ENCODE measurements around the gene ADGRE2. TPM values are rescaled to one million over a fixed set of nuclear protein-coding genes. Genes with fewer than 3 reads are reported as not detected.

The ADGRE2 gene
- total RNA-seq, 6 experiments from 2014 or later = 0.05 to 0.14 (median 0.07) TPM; not detected in 3

DNA sequence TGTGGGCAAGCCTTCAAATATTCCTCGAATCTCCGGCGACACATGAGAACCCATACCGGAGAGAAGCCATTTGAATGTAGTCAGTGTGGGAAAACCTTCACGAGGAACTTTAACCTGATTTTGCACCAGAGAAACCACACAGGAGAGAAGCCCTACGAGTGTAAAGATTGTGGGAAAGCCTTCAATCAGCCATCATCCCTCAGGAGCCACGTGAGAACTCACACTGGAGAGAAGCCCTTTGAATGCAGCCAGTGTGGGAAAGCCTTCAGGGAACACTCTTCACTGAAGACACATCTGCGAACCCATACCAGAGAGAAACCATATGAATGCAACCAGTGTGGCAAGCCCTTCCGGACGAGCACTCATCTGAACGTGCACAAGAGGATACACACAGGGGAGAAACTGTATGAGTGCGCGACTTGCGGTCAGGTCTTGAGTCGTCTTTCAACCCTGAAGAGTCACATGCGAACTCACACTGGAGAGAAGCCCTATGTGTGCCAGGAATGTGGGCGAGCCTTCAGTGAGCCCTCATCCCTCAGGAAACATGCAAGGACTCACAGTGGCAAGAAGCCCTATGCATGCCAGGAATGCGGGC lies 59.7 kb downstream of the ADGRE2 start:
- Mint-ChIP-seq H3K9me3 (peaks cover 96% of the 10 kb centered on the region), H3K36me3 (ENCODE audit: low read depth) (peaks cover 91% of the 10 kb centered on the region), H3K27ac (no peak overlapping the region)

DNA sequence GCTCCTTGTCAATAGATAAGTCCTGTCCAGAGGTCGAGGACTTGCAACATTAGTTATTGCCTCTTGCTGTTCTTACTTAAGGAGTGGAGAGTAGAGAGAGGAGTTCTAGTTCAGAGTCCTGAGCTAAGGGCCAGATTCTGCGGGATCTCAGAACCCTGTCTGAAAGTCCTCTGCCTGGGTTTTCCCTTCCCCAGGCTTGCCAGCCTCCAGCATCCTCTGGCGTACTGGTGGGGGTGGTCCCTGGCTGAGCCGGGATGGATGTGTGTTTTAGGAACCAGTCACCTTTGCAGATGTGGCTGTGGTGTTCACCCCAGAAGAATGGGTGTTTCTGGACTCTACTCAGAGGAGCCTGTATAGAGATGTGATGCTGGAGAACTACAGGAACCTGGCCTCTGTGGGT lies 62.5 kb downstream of the ADGRE2 start:
- peaks cover 91% of the 10 kb centered on the region for H3K9me3 Mint-ChIP-seq
- no peaks in the 10 kb centered on the region for H3K4me1 Mint-ChIP-seq (ENCODE audit: low read depth)
- TF ChIP-seq, protein P1, sequence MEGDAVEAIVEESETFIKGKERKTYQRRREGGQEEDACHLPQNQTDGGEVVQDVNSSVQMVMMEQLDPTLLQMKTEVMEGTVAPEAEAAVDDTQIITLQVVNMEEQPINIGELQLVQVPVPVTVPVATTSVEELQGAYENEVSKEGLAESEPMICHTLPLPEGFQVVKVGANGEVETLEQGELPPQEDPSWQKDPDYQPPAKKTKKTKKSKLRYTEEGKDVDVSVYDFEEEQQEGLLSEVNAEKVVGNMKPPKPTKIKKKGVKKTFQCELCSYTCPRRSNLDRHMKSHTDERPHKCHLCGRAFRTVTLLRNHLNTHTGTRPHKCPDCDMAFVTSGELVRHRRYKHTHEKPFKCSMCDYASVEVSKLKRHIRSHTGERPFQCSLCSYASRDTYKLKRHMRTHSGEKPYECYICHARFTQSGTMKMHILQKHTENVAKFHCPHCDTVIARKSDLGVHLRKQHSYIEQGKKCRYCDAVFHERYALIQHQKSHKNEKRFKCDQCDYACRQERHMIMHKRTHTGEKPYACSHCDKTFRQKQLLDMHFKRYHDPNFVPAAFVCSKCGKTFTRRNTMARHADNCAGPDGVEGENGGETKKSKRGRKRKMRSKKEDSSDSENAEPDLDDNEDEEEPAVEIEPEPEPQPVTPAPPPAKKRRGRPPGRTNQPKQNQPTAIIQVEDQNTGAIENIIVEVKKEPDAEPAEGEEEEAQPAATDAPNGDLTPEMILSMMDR (IDR thresholded peaks at IDR 0.05) = no peak
- H3K27ac Mint-ChIP-seq = no peak overlapping the region
- no peak overlapping the region for H3K4me3 Mint-ChIP-seq
- peaks cover 98% of the 10 kb centered on the region for H3K36me3 Mint-ChIP-seq (ENCODE audit: low read depth)
- no peak for DNase-seq
- no peaks in the 10 kb centered on the region; the same call in 1 of the 2 replicates for H3K27me3 Mint-ChIP-seq (ENCODE audit: insufficient read depth)

More for the DNA sequence above, 59.7 kb downstream of the ADGRE2 start:
- Mint-ChIP-seq H3K4me1 (ENCODE audit: low read depth) (no peaks in the 10 kb centered on the region), H3K4me3 (no peak overlapping the region), H3K27me3 (ENCODE audit: insufficient read depth) (no peaks in the 10 kb centered on the region)
- TF ChIP-seq, protein P1 (IDR thresholded peaks at IDR 0.05) = no peak
- DNase-seq = peak; percentile 0

DNA sequence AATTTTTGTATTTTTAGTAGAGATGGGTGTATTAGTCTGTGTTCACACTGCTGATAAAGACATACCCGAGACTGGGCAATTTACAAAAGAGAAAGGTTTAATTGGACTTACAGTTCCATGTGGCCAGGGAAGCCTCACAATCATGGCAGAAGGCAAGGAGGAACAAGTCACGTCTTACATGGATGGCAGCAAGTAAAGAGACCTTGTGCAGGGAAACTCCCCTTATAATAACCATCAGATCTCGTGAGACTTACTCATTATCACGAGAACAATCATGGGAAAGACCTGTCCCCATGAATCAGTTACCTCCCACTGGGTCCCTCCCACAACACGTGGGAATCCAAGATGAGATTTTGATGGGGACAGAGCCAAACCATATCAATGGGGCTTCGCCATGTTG lies 73.9 kb downstream of the ADGRE2 start:
- DNase-seq = no peak
- H3K4me3 Mint-ChIP-seq = no peak overlapping the region
- peaks cover 78% of the 10 kb centered on the region for H3K36me3 Mint-ChIP-seq (ENCODE audit: low read depth)
- no peak overlapping the region for H3K27ac Mint-ChIP-seq
- TF ChIP-seq, protein P1 (IDR thresholded peaks at IDR 0.05) = no peak
- no peaks in the 10 kb centered on the region for H3K4me1 Mint-ChIP-seq (ENCODE audit: low read depth)
- H3K27me3 Mint-ChIP-seq (ENCODE audit: insufficient read depth) = no peaks in the 10 kb centered on the region
- H3K9me3 Mint-ChIP-seq = peaks cover 12% of the 10 kb centered on the region

DNA sequence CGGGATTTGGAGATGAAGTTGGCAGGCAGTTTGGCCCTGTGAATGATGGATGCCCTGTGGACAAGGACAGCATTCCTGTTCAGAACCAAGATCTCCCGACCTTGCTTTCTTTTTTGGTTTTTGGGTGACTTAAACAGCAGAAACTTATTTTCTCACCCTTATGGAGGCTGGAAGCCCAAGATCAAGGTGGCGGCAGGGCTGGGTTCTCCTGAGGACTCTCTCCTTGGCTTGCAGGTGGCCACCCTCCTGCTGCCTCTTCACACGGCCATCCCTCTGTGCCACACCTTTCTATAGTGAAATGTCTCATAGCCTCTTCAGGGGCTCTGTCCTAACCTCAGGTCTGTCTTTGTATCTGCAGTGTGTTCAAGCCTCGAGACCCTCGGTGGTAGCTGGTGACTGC lies 74.5 kb downstream of the ADGRE2 start:
- H3K9me3 Mint-ChIP-seq = peaks cover 11% of the 10 kb centered on the region
- H3K27ac Mint-ChIP-seq = no peak overlapping the region
- TF ChIP-seq, protein P1 (IDR thresholded peaks at IDR 0.05) = no peak
- peaks cover 76% of the 10 kb centered on the region for H3K36me3 Mint-ChIP-seq (ENCODE audit: low read depth)
- no peak overlapping the region for H3K4me3 Mint-ChIP-seq
- DNase-seq = no peak
- H3K27me3 Mint-ChIP-seq (ENCODE audit: insufficient read depth) = no peaks in the 10 kb centered on the region
- no peaks in the 10 kb centered on the region for H3K4me1 Mint-ChIP-seq (ENCODE audit: low read depth)

DNA sequence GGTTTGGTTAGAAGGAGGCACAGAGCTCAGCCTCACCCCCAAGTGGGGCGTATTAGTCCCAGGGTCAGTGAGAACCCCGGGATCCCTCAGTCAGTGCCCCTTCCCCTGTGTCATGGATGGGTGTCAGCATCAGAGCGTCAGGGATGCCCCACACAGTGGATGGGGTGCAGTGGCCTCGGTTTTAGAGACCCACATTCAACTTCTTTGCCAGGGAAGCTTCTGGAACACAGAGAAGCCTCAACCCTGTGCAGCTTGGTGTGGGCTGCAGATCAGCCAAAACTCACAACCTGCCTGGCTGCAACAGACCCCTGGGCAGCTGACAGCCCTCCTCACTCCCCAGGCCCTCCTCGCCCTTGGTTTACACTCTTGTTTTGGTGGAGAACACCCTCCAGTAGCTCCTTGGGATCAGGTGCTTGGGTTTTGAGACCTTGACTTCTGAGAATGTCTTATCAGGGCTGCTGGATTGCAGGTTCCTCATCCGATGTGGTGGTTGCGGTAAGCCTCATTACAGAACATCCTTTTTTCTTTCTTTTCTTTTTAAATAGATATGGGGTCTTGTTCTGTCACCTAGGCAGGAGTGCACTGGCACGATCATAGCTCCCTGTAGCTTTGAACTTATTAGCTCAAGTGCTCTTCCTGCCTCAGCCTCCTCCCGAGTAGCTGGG lies 77.5 kb downstream of the ADGRE2 start:
- TF ChIP-seq, protein P1 (IDR thresholded peaks at IDR 0.05) = no peak
- Mint-ChIP-seq H3K9me3 (peaks cover 7% of the 10 kb centered on the region), H3K27me3 (ENCODE audit: insufficient read depth) (no peaks in the 10 kb centered on the region), H3K4me1 (ENCODE audit: low read depth) (no peaks in the 10 kb centered on the region), H3K4me3 (no peak overlapping the region), H3K27ac (no peak overlapping the region), H3K36me3 (ENCODE audit: low read depth) (peaks cover 59% of the 10 kb centered on the region)
- no peak for DNase-seq
